Inflammatory macrophage treated with lipopolysaccharide for 4 hours (primary cell): ENCODE data around the gene DGAT2.
A peak's percentile ranks its signal among the peaks of the same experiment; 100 is the strongest.

ENCODE experiments used
- DNase-seq: peaks from one replicate; pipeline ENCODE4 v3.0.0-alpha.2; 2020

Gene DGAT2

GRCh38 chr11:75802021-75802912 lies 33.7 kb downstream of the DGAT2 start:
- no peak for DNase-seq

GRCh38 chr11:75802913-75803820 lies 34.6 kb downstream of the DGAT2 start:
- peak; percentile 72 for DNase-seq

- DNase-seq, result no peak
These were observed 40.5 kb downstream of the DGAT2 start for GRCh38 chr11:75809111-75809510.

GRCh38 chr11:75809991-75810390 lies 41.4 kb downstream of the DGAT2 start:
- DNase-seq, result peak; percentile 68

DNA sequence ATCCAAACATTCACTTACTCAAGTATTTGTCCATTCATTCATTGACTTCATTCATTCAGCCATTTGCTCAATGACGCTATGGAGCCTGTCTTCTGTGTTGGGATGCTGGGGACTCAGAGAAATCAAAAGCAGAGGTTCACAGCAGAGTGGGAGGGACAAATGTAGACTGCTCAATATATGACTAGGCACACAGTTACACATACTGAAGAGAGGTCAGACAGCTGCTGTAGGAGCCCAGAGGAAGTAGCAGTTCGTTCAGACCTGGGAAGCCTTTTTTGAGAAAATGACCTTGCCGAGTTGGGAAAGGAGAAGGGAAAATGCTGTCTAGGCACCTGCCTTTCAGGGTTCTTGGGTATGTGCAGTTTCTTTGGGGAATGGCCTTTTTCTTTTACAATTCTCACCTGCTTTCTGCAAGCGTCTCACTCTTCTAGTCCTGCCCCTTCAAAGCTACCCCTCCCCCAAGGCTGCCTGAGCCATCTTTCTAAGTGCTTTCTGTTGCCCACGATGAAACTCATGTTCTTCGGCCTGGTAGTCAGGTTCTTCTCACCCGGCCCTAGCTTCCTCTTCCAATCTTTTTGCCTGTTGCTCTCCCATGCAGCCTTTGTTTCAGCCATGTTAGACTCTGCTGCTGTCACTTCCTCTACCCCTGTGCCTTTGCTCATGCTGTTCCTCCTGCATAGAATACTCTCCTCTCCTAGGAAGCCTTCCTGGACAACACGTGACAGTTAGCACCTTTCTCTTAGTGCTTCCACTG lies 42.2 kb downstream of the DGAT2 start:
- DNase-seq, result peak; percentile 82

DNA sequence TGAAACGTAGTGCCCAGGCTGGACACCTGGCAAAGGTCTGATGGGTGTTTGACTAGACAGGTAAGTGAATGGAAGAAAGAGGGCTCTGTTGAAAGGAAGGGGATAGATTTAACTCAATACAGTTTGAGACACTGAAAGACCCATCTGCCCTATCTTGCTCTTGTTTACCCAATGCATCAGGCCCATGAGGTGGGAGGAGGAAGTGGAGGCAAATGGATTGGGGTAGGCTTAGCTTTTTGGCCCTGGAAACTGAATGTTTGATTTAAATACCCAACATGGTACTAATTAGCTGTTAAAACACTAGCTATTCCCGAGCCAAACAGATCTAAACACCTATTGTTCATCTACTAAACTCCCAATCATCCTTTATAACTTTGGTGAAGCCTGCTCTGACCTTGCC lies 42.9 kb downstream of the DGAT2 start:
- no peak for DNase-seq

DNA sequence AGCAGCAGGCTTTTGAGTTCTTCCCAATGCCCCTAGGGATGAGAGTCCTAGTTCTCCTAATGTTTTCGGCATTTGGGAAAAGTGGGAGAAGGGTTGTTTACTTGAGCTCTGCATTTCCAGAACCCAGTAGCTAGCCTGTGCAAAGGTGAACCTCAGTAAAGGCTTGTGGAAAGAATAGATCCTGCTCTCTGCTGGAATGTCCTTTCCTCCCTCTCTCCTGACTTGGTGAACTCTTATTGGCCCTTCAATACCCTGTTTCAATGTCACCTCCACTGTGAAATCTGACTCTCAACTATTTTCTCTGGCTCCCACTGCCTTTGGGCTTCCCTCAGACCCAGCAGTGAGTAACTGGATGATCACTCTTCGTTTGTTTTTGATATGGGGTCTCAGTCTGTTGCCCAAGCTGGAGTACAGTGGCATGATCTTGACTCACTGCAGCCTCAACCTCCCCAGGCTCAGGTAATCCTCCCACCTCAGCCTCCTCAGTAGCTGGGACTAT lies 44.0 kb downstream of the DGAT2 start:
- no peak for DNase-seq

DNA sequence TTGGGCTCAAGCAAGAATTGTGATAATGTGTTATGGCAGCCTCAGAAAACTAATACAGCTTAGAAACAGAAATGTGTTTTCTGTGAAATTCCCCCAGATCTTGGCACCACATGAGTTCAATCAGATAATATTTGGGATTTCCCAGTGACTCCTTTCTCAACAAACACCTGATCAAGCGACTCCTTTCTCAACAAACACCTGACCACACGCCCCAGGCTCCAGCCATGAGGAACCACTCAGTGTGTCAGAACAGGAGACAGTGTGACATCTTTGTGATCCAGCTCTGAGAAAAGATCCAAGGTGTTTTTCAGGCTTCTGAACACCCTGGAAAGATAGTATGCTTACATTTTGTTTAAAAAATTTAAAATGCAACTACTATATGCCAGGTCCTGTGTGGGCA lies 44.5 kb downstream of the DGAT2 start:
- DNase-seq, result no peak

- DNase-seq, result no peak
These were observed 45.1 kb downstream of the DGAT2 start for GRCh38 chr11:75813622-75814039.

- no peak for DNase-seq
These were observed 45.7 kb downstream of the DGAT2 start for GRCh38 chr11:75814363-75814676.

- DNase-seq, result peak; percentile 99
These were observed 46.2 kb downstream of the DGAT2 start, which contains the start of gene UVRAG for GRCh38 chr11:75814677-75815344. Gene UVRAG, plus strand, starts transcription at chr11:75815210. Its CDS starts 198 bp downstream, at chr11:75815408.

GRCh38 chr11:75815345-75816168 lies 47.0 kb downstream of the DGAT2 start:
- no peak for DNase-seq

DNA sequence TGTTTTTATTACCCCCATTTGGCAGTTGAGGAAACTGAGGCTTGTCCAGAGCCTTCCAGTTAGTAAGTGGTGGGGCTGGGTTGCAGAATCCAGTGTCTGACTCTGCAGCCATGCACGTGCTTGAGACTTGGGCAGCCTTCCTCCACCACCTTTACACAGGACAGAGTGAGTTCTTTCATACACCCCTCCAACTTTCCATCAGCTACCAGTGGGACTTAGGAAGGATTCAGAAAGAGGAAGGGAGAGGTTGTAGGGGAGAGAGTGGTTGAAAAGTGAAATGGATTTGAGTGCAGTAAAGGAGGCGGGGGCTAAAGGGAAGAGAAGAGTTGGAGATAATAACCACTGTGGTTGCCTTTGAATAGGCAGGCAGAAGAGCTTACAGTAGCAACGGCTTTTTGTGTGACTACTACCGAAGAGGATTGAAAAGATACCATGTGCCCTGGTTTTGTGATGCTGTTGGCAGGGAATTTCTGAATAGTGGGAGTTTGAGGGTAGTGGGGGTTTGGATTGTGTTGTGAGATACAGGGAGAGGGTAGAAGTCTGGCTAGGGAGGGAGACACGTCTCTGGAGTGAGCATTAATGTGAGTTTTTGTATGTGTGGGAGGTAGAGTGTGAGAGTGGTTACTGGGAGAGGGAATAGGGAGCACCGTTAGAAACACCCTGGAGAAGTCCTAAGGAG lies 48.1 kb downstream of the DGAT2 start:
- DNase-seq, result peak; percentile 32

GRCh38 chr11:75820645-75821044 lies 52.1 kb downstream of the DGAT2 start:
- peak; percentile 49 for DNase-seq

- DNase-seq, result no peak
These were observed 52.6 kb downstream of the DGAT2 start for GRCh38 chr11:75821202-75821601.

DNA sequence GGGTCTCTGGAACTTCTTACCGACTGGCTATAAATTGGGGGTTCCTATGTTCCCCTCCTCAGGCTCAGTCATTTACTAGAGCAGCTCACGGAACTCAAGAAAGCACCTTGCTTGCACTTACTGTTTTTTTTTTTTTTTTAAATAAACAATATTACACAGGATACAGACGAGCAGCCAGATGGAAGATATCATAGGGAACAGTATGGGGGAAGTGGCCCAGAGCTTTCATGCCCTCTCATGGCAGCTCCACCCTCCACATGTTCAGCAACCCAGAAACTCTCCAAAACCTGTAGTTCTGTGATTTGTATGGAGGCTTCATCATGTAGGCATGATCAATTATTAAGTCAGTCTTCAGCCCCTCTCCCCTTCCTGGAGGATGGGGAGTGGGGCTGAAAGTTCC lies 54.0 kb downstream of the DGAT2 start:
- no peak for DNase-seq

DNA sequence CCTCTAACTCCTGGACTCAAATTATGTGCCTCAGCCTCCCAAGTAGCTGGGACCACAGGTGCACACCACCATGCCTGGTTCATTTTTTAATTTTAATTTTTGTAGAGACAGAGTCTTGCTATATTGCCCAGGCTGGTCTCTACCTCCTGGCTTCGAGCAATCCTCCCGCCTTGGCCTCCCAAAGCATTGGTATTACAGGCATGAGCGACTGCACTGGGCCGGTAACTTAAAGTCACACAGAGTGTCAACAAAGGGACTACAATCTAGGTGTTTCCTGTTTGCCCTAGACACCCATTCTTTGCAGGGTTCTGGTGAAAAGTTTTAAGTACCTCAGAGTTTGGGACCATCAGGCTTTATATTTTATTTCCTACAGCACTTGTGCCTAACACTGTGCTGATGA lies 54.8 kb downstream of the DGAT2 start:
- no peak for DNase-seq

- no peak for DNase-seq
These were observed 55.4 kb downstream of the DGAT2 start for GRCh38 chr11:75823946-75824345.

GRCh38 chr11:75826461-75827230 lies 58.1 kb downstream of the DGAT2 start:
- peak; percentile 97 for DNase-seq

- no peak for DNase-seq
These were observed 59.0 kb downstream of the DGAT2 start for GRCh38 chr11:75827562-75827961.
